Fibroblast of villous mesenchyme (primary cell): ENCODE results near the gene CNTN4. TPM values are rescaled to one million over a fixed set of nuclear protein-coding genes. Genes with fewer than 3 reads are reported as not detected.

Experiments
- DNase-seq: peaks from one replicate; pipeline ENCODE4 v3.0.0-alpha.2; 2010; ENCODE audit warnings: low read depth
- H3K4me3 ChIP-seq: 2 replicates; pipeline ENCODE4 v1.5.1; 2011; ENCODE audit warnings: low read depth, mild to moderate bottlenecking, low read length
- total RNA-seq: library from RNA; depleted of rRNA; stranded (reverse); fragments of >200 nt; gene quantifications from 2 replicates; pipeline ENCODE4 v1.2.3, GENCODE V29; 2012
- TF ChIP-seq, protein P1 (sequence below): IDR thresholded peaks from 2 replicates; pipeline ENCODE4 v1.5.1; 2012; ENCODE audit warnings: low read depth, mild to moderate bottlenecking, low read length; ENCODE audit not compliant: insufficient read depth

Gene CNTN4
- total RNA-seq, 1 donor: 6.9 TPM

DNA sequence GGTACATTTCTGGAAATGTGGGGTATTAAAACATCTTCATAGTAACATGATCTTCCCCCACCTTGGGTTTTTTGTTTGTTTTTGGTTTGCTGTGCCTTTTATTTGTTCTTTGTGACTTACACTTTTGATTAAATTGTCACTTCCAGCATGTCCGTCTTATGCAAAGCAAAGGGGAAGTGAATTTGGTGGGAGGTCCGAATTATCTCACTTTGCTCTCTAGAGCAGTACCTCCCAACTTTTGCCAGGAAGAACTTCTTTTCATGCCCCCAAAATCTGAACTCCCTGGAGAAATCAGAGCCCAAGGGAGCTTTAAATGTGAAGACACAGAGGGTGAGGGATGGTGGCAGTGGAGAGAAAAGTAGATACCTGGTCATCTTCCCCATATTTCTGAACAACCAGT, 838.4 kb downstream of the CNTN4 start:
- TF ChIP-seq, protein P1, sequence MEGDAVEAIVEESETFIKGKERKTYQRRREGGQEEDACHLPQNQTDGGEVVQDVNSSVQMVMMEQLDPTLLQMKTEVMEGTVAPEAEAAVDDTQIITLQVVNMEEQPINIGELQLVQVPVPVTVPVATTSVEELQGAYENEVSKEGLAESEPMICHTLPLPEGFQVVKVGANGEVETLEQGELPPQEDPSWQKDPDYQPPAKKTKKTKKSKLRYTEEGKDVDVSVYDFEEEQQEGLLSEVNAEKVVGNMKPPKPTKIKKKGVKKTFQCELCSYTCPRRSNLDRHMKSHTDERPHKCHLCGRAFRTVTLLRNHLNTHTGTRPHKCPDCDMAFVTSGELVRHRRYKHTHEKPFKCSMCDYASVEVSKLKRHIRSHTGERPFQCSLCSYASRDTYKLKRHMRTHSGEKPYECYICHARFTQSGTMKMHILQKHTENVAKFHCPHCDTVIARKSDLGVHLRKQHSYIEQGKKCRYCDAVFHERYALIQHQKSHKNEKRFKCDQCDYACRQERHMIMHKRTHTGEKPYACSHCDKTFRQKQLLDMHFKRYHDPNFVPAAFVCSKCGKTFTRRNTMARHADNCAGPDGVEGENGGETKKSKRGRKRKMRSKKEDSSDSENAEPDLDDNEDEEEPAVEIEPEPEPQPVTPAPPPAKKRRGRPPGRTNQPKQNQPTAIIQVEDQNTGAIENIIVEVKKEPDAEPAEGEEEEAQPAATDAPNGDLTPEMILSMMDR: no peak
- no peak for DNase-seq
- no peak overlapping the region for H3K4me3 ChIP-seq

DNA sequence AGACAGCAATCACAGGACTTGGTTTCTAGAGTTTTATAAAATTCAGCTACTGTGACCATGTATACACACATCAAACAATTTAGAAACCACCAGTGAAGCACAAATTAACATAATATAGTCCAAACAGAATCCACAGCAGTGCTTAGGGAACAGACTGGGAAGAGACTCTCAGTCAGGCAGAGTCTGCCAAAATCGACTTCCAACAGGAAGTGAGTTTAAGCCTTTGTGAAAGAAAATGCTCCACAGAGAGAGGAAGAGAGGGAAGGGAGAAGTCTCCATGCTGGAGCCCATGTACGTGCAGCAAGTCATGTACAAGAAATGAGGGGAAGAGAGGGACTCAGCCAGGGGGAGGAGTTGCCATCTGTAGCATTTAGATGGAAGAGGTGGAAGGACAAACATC, 838.9 kb downstream of the CNTN4 start:
- no peak overlapping the region for H3K4me3 ChIP-seq
- TF ChIP-seq, protein P1: no peak
- DNase-seq: no peak

DNA sequence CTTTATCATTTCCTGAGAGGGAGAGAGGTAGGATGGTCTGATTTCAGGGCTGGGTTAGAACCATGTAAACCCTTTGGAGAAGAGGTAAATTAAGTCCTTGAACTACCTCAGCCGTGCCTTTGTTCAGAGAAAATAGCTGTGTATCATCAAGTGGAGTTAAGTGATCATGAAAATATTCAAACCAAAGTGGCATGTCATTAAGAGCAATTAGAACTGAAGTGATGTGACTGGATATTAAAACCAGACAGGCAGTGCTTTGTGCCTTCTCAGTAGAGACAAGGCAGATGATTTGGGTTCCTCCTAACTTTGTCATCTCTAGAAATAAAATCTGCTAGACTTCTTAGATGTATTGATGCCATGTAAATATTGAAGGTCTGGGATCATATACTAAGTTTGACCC, 840.0 kb downstream of the CNTN4 start:
- DNase-seq: no peak
- TF ChIP-seq, protein P1: no peak
- no peak overlapping the region for H3K4me3 ChIP-seq

DNA sequence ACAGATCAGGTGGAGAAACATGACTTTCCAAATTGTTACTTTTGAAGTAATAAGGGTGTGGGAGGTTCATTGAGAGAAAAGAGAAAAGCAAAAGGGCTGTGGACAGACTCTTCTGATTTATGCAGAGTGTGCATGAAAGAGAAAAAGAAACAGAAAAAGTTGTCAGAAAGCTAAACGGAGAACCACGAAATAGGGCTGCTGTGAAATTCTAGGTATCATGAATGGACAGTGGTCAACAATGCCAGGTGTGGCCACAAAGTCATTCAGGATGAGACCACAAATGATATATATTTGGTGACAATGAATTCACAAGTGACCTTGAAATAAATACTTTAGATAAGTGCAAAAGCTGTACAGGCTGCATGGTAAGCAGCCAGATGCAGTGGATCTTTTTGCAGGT, 841.4 kb downstream of the CNTN4 start:
- no peak overlapping the region for H3K4me3 ChIP-seq
- no peak for DNase-seq
- TF ChIP-seq, protein P1: no peak

DNA sequence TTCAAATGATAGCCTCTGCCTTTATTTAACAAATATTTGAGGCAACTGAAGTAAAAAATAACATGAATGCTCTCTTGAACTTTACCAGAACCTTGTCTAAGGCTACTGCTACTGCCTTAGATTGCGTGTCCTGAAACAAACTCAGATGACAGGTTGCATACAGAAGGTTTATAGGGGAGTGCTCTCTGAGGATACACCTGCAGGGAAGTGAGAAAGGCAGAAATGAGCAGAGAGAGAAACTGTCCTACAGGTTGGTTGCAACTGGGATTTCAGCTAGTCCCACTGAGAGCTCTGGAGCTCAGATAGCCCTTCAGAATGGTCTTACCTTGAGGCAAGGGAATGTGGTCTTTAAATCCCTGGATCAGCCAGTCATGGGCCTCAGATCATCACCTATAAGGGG, 846.0 kb downstream of the CNTN4 start:
- no peak overlapping the region for H3K4me3 ChIP-seq
- DNase-seq: no peak
- TF ChIP-seq, protein P1: no peak

DNA sequence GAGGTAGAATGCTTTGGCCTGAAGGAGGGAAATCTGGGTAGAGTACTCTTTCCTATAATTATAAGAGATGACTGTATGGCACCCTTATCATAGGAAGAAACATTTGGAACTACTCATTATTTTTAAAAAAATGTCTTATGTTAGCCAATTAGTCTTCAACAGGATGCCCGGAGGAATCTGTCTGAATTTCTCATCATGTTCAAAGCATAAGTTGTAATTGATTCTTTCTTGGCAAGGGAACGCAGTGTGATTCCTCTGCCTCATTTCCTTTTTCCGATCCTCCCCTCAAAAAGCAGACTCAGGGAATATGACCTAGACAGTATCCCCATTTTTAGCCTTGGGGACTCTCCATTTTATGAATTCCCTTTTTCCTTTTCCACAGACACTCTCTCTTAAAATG, 846.5 kb downstream of the CNTN4 start:
- no peak overlapping the region for H3K4me3 ChIP-seq
- DNase-seq: no peak
- TF ChIP-seq, protein P1: no peak

DNA sequence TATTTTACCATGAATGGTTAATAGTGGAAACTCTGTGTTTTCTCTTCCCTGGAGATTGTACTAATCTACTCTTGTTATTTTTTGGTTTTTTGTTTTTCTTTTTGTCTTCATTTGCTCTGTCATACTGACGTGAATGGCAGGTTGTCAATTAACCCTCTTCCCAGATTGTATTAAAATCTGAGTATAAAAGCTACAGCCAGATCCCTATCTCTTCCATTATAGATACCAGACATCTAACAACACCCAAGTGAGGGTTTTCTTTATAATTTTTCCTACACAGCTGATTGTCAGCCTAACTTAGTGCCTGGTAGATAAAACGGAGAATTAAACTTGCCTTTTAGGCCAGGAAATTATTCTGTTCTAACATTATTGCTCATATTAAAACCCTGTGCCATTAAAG, 848.9 kb downstream of the CNTN4 start:
- H3K4me3 ChIP-seq: no peak overlapping the region
- TF ChIP-seq, protein P1: no peak
- no peak for DNase-seq
